Astrocyte (in vitro differentiated cells and primary cell): ENCODE data around the gene TMEM123. TPM values are rescaled to one million over a fixed set of nuclear protein-coding genes. Genes with fewer than 3 reads are reported as not detected.

Source experiments
- DNase-seq: peaks from one replicate; pipeline ENCODE4 v3.0.0-alpha.2; 2010; ENCODE audit warnings: low read depth
- FAIRE-seq: peaks from 2 replicates; lab custom pipeline; 2011; peaks lifted over from hg19 to GRCh38; lab: Jason Lieb, UNC
- H2AFZ ChIP-seq: 2 replicates; pipeline ENCODE4 v1.6.0; 2012; ENCODE audit warnings: low read depth, low read length, inconsistent platforms
- H3K27ac ChIP-seq: 2 replicates; pipeline ENCODE4 v1.5.1; 2011; ENCODE audit warnings: low read depth, low read length, inconsistent platforms
- H3K27me3 ChIP-seq: 2 replicates; pipeline ENCODE4 v1.6.0; 2011; ENCODE audit warnings: low read length, inconsistent platforms; ENCODE audit not compliant: insufficient read depth
- H3K36me3 ChIP-seq: 2 replicates; pipeline ENCODE4 v1.5.1; 2011; ENCODE audit warnings: low read length, inconsistent platforms; ENCODE audit not compliant: insufficient read depth
- H3K4me1 ChIP-seq: 2 replicates; pipeline ENCODE4 v1.5.1; 2011; ENCODE audit warnings: low read length, inconsistent platforms; ENCODE audit not compliant: insufficient read depth
- H3K4me2 ChIP-seq: 2 replicates; pipeline ENCODE4 v1.6.0; 2012; ENCODE audit warnings: low read length, inconsistent platforms
- H3K4me3 ChIP-seq: 2 replicates; pipeline ENCODE4 v1.5.1; 2011; ENCODE audit warnings: low read depth, mild to moderate bottlenecking, low read length, inconsistent platforms; ENCODE audit not compliant: insufficient read depth
- H3K79me2 ChIP-seq: 2 replicates; pipeline ENCODE4 v1.6.0; 2012; ENCODE audit warnings: mild to moderate bottlenecking, low read length, inconsistent platforms; ENCODE audit not compliant: insufficient read depth
- H3K9ac ChIP-seq: 2 replicates; pipeline ENCODE4 v1.6.0; 2012; ENCODE audit warnings: mild to moderate bottlenecking, low read length, inconsistent platforms
- H3K9me3 ChIP-seq: 2 replicates; pipeline ENCODE4 v1.5.1; 2012; ENCODE audit warnings: low read depth, mild to moderate bottlenecking, low read length, inconsistent platforms; ENCODE audit not compliant: insufficient read depth
- H4K20me1 ChIP-seq: 2 replicates; pipeline ENCODE4 v1.6.0; 2012; ENCODE audit warnings: low read length, inconsistent platforms; ENCODE audit not compliant: insufficient read depth
- H3K27ac Mint-ChIP-seq: one replicate; pipeline ENCODE4 v1.8.0; 2021; ENCODE audit warnings: mild to moderate bottlenecking, mixed read lengths; ENCODE audit not compliant: unreplicated experiment
- H3K27me3 Mint-ChIP-seq: one replicate; pipeline ENCODE4 v1.8.0; 2021; ENCODE audit warnings: low read depth, mixed read lengths; ENCODE audit not compliant: unreplicated experiment
- H3K36me3 Mint-ChIP-seq: one replicate; pipeline ENCODE4 v1.8.0; 2021; ENCODE audit warnings: low read depth, mixed read lengths; ENCODE audit not compliant: unreplicated experiment
- H3K4me1 Mint-ChIP-seq: one replicate; pipeline ENCODE4 v1.8.0; 2021; ENCODE audit warnings: low read depth, mixed read lengths; ENCODE audit not compliant: unreplicated experiment
- H3K4me3 Mint-ChIP-seq: one replicate; pipeline ENCODE4 v1.8.0; 2021; ENCODE audit warnings: mild to moderate bottlenecking, moderate library complexity, mixed read lengths; ENCODE audit not compliant: unreplicated experiment
- H3K9me3 Mint-ChIP-seq: one replicate; pipeline ENCODE4 v1.8.0; 2021; ENCODE audit warnings: mild to moderate bottlenecking, mixed read lengths; ENCODE audit not compliant: unreplicated experiment
- EZH2 ChIP-seq: IDR thresholded peaks from 2 replicates; pipeline ENCODE4 v1.6.1; 2012; ENCODE audit warnings: mild to moderate bottlenecking, low read length, inconsistent platforms; ENCODE audit not compliant: insufficient read depth
- total RNA-seq: library from RNA; stranded (reverse); gene quantifications from 2 replicates; pipeline ENCODE4 v1.2.1, GENCODE V29; 2021
- TF ChIP-seq, protein P1 (sequence below): IDR thresholded peaks from 2 replicates; pipeline ENCODE4 v1.5.1; 2011; ENCODE audit warnings: low read depth, mild to moderate bottlenecking, inconsistent platforms, low read length, moderate library complexity; ENCODE audit not compliant: insufficient read depth

Gene TMEM123
- total RNA-seq, 1 donor from 2014 or later: 234 TPM

GRCh38 chr11:102457865-102458264 is 5.3 kb upstream of the TMEM123 start:
- H3K4me3 Mint-ChIP-seq: no peak overlapping the region
- no peaks in the 10 kb centered on the region for H3K27me3 Mint-ChIP-seq
- H3K36me3 Mint-ChIP-seq: no peaks in the 10 kb centered on the region

DNA sequence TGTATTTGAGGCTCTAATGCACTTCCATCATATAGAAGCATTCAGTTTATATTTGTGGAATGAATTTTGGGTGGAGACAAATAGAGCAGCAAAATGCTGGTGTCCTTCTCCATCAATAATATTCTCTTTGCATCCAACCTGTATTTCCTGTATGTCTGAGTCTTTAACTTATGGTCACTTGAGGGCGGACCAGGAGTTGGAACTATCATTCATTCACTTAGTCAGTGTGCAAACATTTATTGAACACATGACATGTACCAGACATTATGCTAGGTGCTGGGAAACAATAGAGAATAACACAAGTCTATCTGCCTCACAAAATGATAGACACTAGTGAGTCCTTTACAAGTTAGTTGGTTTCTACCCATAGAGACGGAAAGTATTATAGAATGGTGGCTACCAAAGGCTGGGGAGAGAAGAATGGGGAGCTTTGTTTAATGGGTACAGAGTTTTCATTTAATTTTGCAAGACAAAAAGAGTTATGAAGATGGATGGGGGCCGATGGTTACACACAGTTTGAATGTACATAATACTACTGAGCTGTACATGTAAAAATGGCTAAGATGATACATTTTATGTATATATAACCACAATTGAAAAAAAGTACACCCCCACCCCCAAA is 4.6 kb upstream of the TMEM123 start:
- H3K79me2 ChIP-seq: peaks cover 4% of the 10 kb centered on the region
- H3K27ac Mint-ChIP-seq: no peak overlapping the region
- no peak overlapping the region for H2AFZ ChIP-seq
- no peak overlapping the region for H3K4me3 Mint-ChIP-seq
- H3K9ac ChIP-seq: no peak overlapping the region
- no peak overlapping the region for H3K27ac ChIP-seq
- H3K36me3 ChIP-seq: no peaks in the 10 kb centered on the region
- H3K9me3 ChIP-seq: no peaks in the 10 kb centered on the region
- TF ChIP-seq EZH2: no peak
- TF ChIP-seq, protein P1, sequence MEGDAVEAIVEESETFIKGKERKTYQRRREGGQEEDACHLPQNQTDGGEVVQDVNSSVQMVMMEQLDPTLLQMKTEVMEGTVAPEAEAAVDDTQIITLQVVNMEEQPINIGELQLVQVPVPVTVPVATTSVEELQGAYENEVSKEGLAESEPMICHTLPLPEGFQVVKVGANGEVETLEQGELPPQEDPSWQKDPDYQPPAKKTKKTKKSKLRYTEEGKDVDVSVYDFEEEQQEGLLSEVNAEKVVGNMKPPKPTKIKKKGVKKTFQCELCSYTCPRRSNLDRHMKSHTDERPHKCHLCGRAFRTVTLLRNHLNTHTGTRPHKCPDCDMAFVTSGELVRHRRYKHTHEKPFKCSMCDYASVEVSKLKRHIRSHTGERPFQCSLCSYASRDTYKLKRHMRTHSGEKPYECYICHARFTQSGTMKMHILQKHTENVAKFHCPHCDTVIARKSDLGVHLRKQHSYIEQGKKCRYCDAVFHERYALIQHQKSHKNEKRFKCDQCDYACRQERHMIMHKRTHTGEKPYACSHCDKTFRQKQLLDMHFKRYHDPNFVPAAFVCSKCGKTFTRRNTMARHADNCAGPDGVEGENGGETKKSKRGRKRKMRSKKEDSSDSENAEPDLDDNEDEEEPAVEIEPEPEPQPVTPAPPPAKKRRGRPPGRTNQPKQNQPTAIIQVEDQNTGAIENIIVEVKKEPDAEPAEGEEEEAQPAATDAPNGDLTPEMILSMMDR: no peak
- H3K9me3 Mint-ChIP-seq: peaks cover 1% of the 10 kb centered on the region
- H3K4me1 Mint-ChIP-seq: peaks cover 16% of the 10 kb centered on the region
- H3K4me1 ChIP-seq: peaks cover 5% of the 10 kb centered on the region
- no peak overlapping the region for H3K4me2 ChIP-seq
- H3K27me3 Mint-ChIP-seq: no peaks in the 10 kb centered on the region
- no peaks in the 10 kb centered on the region for H4K20me1 ChIP-seq
- FAIRE-seq (no peak), DNase-seq (no peak)
- no peaks in the 10 kb centered on the region for H3K27me3 ChIP-seq
- H3K36me3 Mint-ChIP-seq: no peaks in the 10 kb centered on the region
- no peak overlapping the region for H3K4me3 ChIP-seq

More at GRCh38 chr11:102457865-102458264, 5.3 kb upstream of the TMEM123 start:
- Histone ChIP-seq H3K4me2 (no peak overlapping the region), H3K4me3 (no peak overlapping the region), H2AFZ (no peak overlapping the region), H3K36me3 (no peaks in the 10 kb centered on the region), H3K27me3 (no peaks in the 10 kb centered on the region), H3K79me2 (no peaks in the 10 kb centered on the region), H3K27ac (no peak overlapping the region), H3K9me3 (no peaks in the 10 kb centered on the region), H4K20me1 (no peaks in the 10 kb centered on the region), H3K9ac (no peak overlapping the region), H3K4me1 (peaks cover 5% of the 10 kb centered on the region)
- no peak for FAIRE-seq
- peaks cover 15% of the 10 kb centered on the region for H3K4me1 Mint-ChIP-seq
- no peak for DNase-seq
- TF ChIP-seq, protein P1: no peak
- no peak for TF ChIP-seq EZH2
- H3K27ac Mint-ChIP-seq: no peak overlapping the region
- peaks cover 1% of the 10 kb centered on the region for H3K9me3 Mint-ChIP-seq

DNA sequence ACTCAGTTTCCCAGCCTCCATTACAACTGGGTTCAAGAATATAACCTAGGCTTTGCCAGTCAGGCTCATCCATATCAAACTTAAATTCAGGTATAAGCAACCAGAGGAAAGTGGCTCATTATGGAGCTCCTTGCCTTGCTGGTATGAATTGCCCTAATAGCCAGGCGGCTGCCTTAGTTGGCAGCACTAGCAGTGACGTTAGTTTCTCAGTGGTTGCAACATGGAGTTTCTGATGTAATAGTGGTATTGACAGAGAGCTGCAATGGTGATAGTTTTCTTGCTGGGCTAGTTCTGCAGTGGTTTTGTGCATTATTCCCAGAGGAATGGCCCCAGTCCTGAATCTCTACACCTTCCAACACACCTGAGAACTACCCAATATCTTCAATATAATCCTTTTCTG is 3.8 kb upstream of the TMEM123 start:
- H3K36me3 Mint-ChIP-seq: no peaks in the 10 kb centered on the region
- peaks cover 6% of the 10 kb centered on the region for H3K4me1 ChIP-seq
- no peak overlapping the region for H3K9ac ChIP-seq
- no peak overlapping the region for H3K4me3 Mint-ChIP-seq
- no peaks in the 10 kb centered on the region for H3K36me3 ChIP-seq
- H3K27ac ChIP-seq: no peak overlapping the region
- no peaks in the 10 kb centered on the region for H3K27me3 ChIP-seq
- peaks cover 1% of the 10 kb centered on the region for H3K9me3 Mint-ChIP-seq
- no peak overlapping the region for H3K4me3 ChIP-seq
- peaks cover under 1% of the 10 kb centered on the region for H4K20me1 ChIP-seq
- DNase-seq: no peak
- H3K4me1 Mint-ChIP-seq: peaks cover 16% of the 10 kb centered on the region
- H3K27me3 Mint-ChIP-seq: no peaks in the 10 kb centered on the region
- no peaks in the 10 kb centered on the region for H3K9me3 ChIP-seq
- FAIRE-seq: no peak
- H3K79me2 ChIP-seq: peaks cover 11% of the 10 kb centered on the region
- no peak overlapping the region for H3K27ac Mint-ChIP-seq
- no peak overlapping the region for H3K4me2 ChIP-seq
- TF ChIP-seq, protein P1: no peak
- no peak for TF ChIP-seq EZH2
- no peak overlapping the region for H2AFZ ChIP-seq
